OCI-LY7 (cell line): ENCODE data around the gene METTL27. TPM values are rescaled to one million over a fixed set of nuclear protein-coding genes. Genes with fewer than 3 reads are reported as not detected.

ENCODE experiments used
- BruUV-seq: library from RNA; stranded (reverse); fragments of 400-500 nt; replicated peaks from 2 replicates; lab custom pipeline; 2021; lab: Mats Ljungman, UMichigan
- CTCF ChIA-PET: fragments of 300-600 bp; sonication (Branson Sonifier 250); formaldehyde crosslinking; loops from one replicate; lab custom pipeline; 2022; ENCODE audit warnings: antibody characterized with exemption; ENCODE audit not compliant: unreplicated experiment; lab: Charles Lee
- POLR2A ChIA-PET: fragments of 300-600 bp; sonication (Branson Sonifier 250); formaldehyde crosslinking; loops from one replicate; lab custom pipeline; 2022; ENCODE audit warnings: antibody characterized with exemption; lab: Charles Lee
- DNase-seq: peaks from one replicate; pipeline ENCODE4 v3.0.0-alpha.2; 2015; ENCODE audit warnings: low spot score
- H2AFZ ChIP-seq: fragments of 200-600 bp; sonication (generic), shearing (Covaris generic); 2 replicates; pipeline ENCODE4 v1.6.1; 2014; ENCODE audit warnings: mild to moderate bottlenecking, antibody characterized with exemption, low read length, moderate library complexity
- H3K27ac ChIP-seq: fragments of 200-600 bp; sonication (generic); 2 replicates; pipeline ENCODE4 v1.5.1; 2014; ENCODE audit warnings: mixed run types, low read depth, mild to moderate bottlenecking, moderate library complexity, low read length, inconsistent platforms; ENCODE audit not compliant: poor library complexity, severe bottlenecking
- H3K36me3 ChIP-seq: fragments of 200-600 bp; sonication (generic); 2 replicates; pipeline ENCODE4 v1.6.1; 2014; ENCODE audit warnings: mild to moderate bottlenecking, antibody characterized with exemption, low read length, moderate library complexity, mixed read lengths; ENCODE audit not compliant: insufficient read depth
- H3K4me1 ChIP-seq: fragments of 200-600 bp; sonication (generic); 2 replicates; pipeline ENCODE4 v1.5.1; 2014; ENCODE audit warnings: mild to moderate bottlenecking, low read length; ENCODE audit not compliant: insufficient read depth, poor library complexity, severe bottlenecking
- H3K4me2 ChIP-seq: fragments of 200-600 bp; sonication (generic); 2 replicates; pipeline ENCODE4 v1.6.1; 2014; ENCODE audit warnings: mild to moderate bottlenecking, low read length
- H3K4me3 ChIP-seq: fragments of 200-600 bp; sonication (generic); 2 replicates; pipeline ENCODE4 v1.5.1; 2014; ENCODE audit warnings: mild to moderate bottlenecking, low read depth, low read length; ENCODE audit not compliant: poor library complexity, severe bottlenecking
- H3K79me2 ChIP-seq: fragments of 200-600 bp; sonication (generic); 2 replicates; pipeline ENCODE4 v1.6.1; 2016; ENCODE audit warnings: low read depth, mild to moderate bottlenecking, low read length, moderate library complexity, mixed read lengths; ENCODE audit not compliant: insufficient read depth
- H3K9me2 ChIP-seq: fragments of 200-600 bp; sonication (generic); 2 replicates; pipeline ENCODE4 v1.6.1; 2016; ENCODE audit warnings: mild to moderate bottlenecking, low read length, mixed read lengths; ENCODE audit not compliant: insufficient read depth
- H3K9me3 ChIP-seq: fragments of 200-600 bp; sonication (generic); 2 replicates; pipeline ENCODE4 v1.6.1; 2014; ENCODE audit warnings: mild to moderate bottlenecking, mixed run types, low read length, mixed read lengths
- H4K20me1 ChIP-seq: fragments of 200-600 bp; sonication (generic); 2 replicates; pipeline ENCODE4 v1.6.1; 2014; ENCODE audit warnings: mild to moderate bottlenecking, antibody characterized with exemption, low read length, moderate library complexity, mixed read lengths; ENCODE audit not compliant: insufficient read depth
- EZH2phosphoT487 ChIP-seq: fragments of 200-600 bp; sonication (generic); IDR thresholded peaks from 2 replicates; pipeline ENCODE4 v1.6.1; 2018; ENCODE audit warnings: low read depth, borderline replicate concordance, mild to moderate bottlenecking, mixed run types, antibody characterized with exemption, low read length, moderate library complexity, mixed read lengths
- intact Hi-C: fragments of 100-400 bp; cut with micrococcal nuclease; formaldehyde crosslinking; loops from one replicate; pipeline ENCODE4 v1.10.0; 2022; ENCODE audit not compliant: unreplicated experiment
- total RNA-seq, 2 experiments: library from RNA; depleted of rRNA in 1 of 2; stranded (reverse); fragments of >200 nt in 1 of 2; shearing (Covaris generic) in 1 of 2; gene quantifications; 2 replicates each; pipeline ENCODE4 v1.2.3, GENCODE V29; 2014 to 2022
- TF ChIP-seq, protein P1 (sequence below): fragments of 200-600 bp; sonication (generic); conservative IDR thresholded peaks from 2 replicates; pipeline ENCODE4 v1.5.1; 2014; ENCODE audit warnings: mild to moderate bottlenecking, antibody characterized with exemption, low read length, moderate library complexity, mixed read lengths

The METTL27 gene
- total RNA-seq, 2 experiments from 2014 or later: 0.92 to 2.1 TPM

DNA sequence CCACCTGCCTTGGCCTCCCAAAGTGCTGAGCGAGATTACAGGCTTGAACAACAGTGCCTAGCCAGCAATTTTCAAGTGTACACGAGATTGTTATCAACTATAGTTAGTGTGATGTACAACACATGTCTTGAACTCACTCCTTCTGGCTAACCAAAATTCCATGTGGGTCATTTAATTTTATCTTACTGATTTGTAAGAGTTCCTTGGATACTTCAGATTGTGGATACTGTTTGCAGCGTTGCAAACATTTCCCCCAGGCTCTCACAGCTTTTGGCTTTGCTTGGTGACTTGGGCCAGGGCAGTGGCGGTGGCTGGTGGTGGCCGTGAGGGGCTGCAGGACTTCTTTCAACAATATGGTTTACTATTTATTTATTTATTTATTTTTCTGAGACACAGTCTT, 10.2 kb upstream of the METTL27 start:
- BruUV-seq: no TSS peak
- ChIA-PET POLR2A (no interaction called here), CTCF (no interaction called here)
- Histone ChIP-seq H3K4me2 (no peak overlapping the region), H3K4me3 (no peak overlapping the region), H4K20me1 (no peaks in the 10 kb centered on the region), H3K9me3 (0 out of 2 replicates have a peak, but pooled peaks cover 4% of the 10 kb centered on the region), H3K9me2 (no peaks in the 10 kb centered on the region), H3K79me2 (no peaks in the 10 kb centered on the region), H3K36me3 (no peaks in the 10 kb centered on the region), H3K4me1 (no peaks in the 10 kb centered on the region), H3K27ac (no peak overlapping the region), H2AFZ (no peak overlapping the region)
- DNase-seq: no peak
- TF ChIP-seq, protein P1, sequence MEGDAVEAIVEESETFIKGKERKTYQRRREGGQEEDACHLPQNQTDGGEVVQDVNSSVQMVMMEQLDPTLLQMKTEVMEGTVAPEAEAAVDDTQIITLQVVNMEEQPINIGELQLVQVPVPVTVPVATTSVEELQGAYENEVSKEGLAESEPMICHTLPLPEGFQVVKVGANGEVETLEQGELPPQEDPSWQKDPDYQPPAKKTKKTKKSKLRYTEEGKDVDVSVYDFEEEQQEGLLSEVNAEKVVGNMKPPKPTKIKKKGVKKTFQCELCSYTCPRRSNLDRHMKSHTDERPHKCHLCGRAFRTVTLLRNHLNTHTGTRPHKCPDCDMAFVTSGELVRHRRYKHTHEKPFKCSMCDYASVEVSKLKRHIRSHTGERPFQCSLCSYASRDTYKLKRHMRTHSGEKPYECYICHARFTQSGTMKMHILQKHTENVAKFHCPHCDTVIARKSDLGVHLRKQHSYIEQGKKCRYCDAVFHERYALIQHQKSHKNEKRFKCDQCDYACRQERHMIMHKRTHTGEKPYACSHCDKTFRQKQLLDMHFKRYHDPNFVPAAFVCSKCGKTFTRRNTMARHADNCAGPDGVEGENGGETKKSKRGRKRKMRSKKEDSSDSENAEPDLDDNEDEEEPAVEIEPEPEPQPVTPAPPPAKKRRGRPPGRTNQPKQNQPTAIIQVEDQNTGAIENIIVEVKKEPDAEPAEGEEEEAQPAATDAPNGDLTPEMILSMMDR: no peak
- no peak for TF ChIP-seq EZH2phosphoT487
- intact Hi-C loops: no loop called here

DNA sequence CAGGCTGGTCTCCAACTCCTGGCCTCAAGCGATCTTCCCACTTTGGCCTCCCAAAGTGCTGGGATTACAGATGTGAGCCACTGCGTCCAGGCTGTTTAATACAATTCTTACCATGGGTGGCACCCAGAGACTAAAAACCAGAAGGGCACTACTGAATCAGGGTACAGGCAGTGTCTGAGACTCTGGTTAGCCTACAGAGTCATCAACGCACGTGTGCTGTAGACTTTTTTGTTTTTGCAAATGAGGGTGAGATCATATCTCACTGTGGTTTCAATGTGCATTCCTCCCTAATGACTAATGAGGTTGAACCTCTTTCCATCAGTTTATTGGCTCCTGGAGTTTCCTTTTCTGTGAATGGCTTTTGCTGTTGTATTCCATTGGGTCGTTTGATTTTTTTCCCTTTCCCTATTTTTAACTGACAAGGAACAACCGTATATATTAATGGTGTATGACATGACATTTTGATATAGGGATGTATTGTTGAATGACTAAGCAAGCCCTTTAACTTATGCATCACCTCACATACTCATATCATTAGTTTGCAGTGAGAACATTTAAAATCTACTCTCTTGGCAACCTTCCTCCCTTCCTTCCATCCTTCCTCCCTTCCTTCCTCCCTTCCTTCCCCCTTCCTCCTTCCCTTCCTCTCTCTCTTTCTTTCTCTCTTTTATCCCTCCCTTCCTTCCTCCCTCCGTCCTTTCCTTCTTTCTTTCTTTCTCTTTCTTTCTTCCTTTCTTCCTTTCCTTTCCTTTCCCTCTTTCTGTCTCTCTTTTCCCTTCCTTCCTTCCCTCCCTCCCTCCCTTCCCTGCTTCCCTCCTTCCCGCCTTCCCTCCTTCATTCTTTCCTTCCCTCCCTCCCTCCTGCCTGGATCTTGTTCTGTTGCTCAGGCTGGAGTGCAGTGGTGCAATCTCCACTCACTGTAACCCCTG, 9.4 kb upstream of the METTL27 start:
- Histone ChIP-seq H4K20me1 (no peaks in the 10 kb centered on the region), H3K27ac (no peak overlapping the region), H3K4me1 (no peaks in the 10 kb centered on the region), H3K9me2 (no peaks in the 10 kb centered on the region), H2AFZ (no peak overlapping the region), H3K4me2 (no peak overlapping the region), H3K4me3 (no peak overlapping the region), H3K36me3 (no peaks in the 10 kb centered on the region), H3K9me3 (0 out of 2 replicates have a peak, but pooled peaks cover 4% of the 10 kb centered on the region), H3K79me2 (no peaks in the 10 kb centered on the region)
- intact Hi-C loops: no loop called here
- ChIA-PET CTCF (no interaction called here), POLR2A (no interaction called here)
- BruUV-seq: no TSS peak
- TF ChIP-seq EZH2phosphoT487: no peak
- TF ChIP-seq, protein P1: no peak
- DNase-seq: no peak

DNA sequence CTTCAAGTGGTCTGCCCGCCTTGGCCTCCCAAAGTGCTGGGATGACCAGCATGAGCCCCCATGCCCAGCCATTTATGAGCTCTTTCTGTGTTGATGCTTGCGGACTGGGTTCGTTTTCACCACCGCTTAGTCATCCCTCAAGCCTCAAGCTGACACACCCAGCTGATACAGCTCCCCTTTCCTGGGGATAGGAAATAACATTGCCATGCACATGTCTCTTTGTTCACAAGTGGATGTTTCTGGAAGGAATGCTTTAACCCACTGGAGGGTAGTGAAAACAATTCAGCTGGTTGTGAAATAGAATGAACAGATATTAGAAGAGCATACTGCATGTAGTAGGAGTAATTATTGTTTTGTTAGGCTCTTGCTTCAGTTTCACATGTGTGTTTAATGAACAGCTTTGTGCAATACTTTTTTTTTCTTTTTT, 8.5 kb upstream of the METTL27 start:
- H3K36me3 ChIP-seq: no peaks in the 10 kb centered on the region
- H3K27ac ChIP-seq: no peak overlapping the region
- no peaks in the 10 kb centered on the region for H3K9me2 ChIP-seq
- TF ChIP-seq, protein P1: no peak
- TF ChIP-seq EZH2phosphoT487: no peak
- H3K79me2 ChIP-seq: no peaks in the 10 kb centered on the region
- BruUV-seq: no TSS peak
- ChIA-PET CTCF (no interaction called here), POLR2A (no interaction called here)
- H3K4me2 ChIP-seq: no peak overlapping the region
- no peaks in the 10 kb centered on the region for H3K4me1 ChIP-seq
- no peaks in the 10 kb centered on the region for H4K20me1 ChIP-seq
- H3K9me3 ChIP-seq: 0 out of 2 replicates have a peak, but pooled peaks cover 4% of the 10 kb centered on the region
- intact Hi-C loops: no loop called here
- no peak overlapping the region for H3K4me3 ChIP-seq
- no peak for DNase-seq
- H2AFZ ChIP-seq: no peak overlapping the region
